ENCODE results near the gene SPPL3. TPM values are rescaled to one million over a fixed set of nuclear protein-coding genes. Genes with fewer than 3 reads are reported as not detected.
A peak's percentile ranks its signal among the peaks of the same experiment; 100 is the strongest.

SPPL3 gene
- total and polyA plus RNA-seq, 5 donors: 10.9 to 32.4 (median 31.0) TPM

GRCh38 chr12:120740871-120741270 is 163.3 kb downstream of the SPPL3 start:
- 92% methylated on average over 15 of the region's 15 CpGs for WGBS
- H3K4me3 ChIP-seq (ENCODE audit: low read length): no peak overlapping the region
- no peak for DNase-seq
- ATAC-seq: no peak
- H3K27ac ChIP-seq (ENCODE audit: low read length): no peak overlapping the region
- H3K4me1 ChIP-seq (ENCODE audit: control insufficient read depth, insufficient read depth, low read length): no peaks in the 10 kb centered on the region
- intact Hi-C loops (cut with DNase I): no loop called here
- no peaks in the 10 kb centered on the region for H3K27me3 ChIP-seq (ENCODE audit: control insufficient read depth, insufficient read depth)
- H3K9me3 ChIP-seq (ENCODE audit: control insufficient read depth, low read length): no peaks in the 10 kb centered on the region

- ATAC-seq (no peak), DNase-seq (no peak)
- Histone ChIP-seq H3K27me3 (ENCODE audit: control insufficient read depth, insufficient read depth) (no peaks in the 10 kb centered on the region), H3K4me3 (ENCODE audit: low read length) (no peak overlapping the region), H3K27ac (ENCODE audit: low read length) (no peak overlapping the region), H3K9me3 (ENCODE audit: control insufficient read depth, low read length) (no peaks in the 10 kb centered on the region), H3K4me1 (ENCODE audit: control insufficient read depth, insufficient read depth, low read length) (no peaks in the 10 kb centered on the region)
- 85% methylated on average over 16 of the region's 16 CpGs for WGBS
- intact Hi-C loops (cut with DNase I): loop anchor here in 1 of 4 donors (10.0 kb wide), 1 partner anchor 235 kb away; the partner anchor contains the start of gene HNF1A
These were observed 164.1 kb downstream of the SPPL3 start for GRCh38 chr12:120739821-120740613.

GRCh38 chr12:120739031-120739762 is 165.0 kb downstream of the SPPL3 start:
- Histone ChIP-seq H3K27me3 (ENCODE audit: control insufficient read depth, insufficient read depth) (no peaks in the 10 kb centered on the region), H3K4me1 (ENCODE audit: control insufficient read depth, insufficient read depth, low read length) (no peaks in the 10 kb centered on the region), H3K27ac (ENCODE audit: low read length) (no peak overlapping the region), H3K4me3 (ENCODE audit: low read length) (no peak overlapping the region), H3K9me3 (ENCODE audit: control insufficient read depth, low read length) (no peaks in the 10 kb centered on the region)
- DNase-seq (no peak), ATAC-seq (no peak)
- intact Hi-C loops (cut with DNase I): loop anchor here in 1 of 4 donors (10.0 kb wide), 1 partner anchor 236 kb away; the partner anchor contains the start of gene HNF1A
- WGBS: 93% methylated on average over 38 of the region's 38 CpGs

GRCh38 chr12:120738252-120739030 is 165.7 kb downstream of the SPPL3 start:
- no peaks in the 10 kb centered on the region for H3K9me3 ChIP-seq (ENCODE audit: control insufficient read depth, low read length)
- DNase-seq (peak in 1 of 3 donors; percentile 66), ATAC-seq (peak in 1 of 2 donors; percentile 10)
- no peak overlapping the region for H3K27ac ChIP-seq (ENCODE audit: low read length)
- no peaks in the 10 kb centered on the region for H3K27me3 ChIP-seq (ENCODE audit: control insufficient read depth, insufficient read depth)
- intact Hi-C loops (cut with DNase I): loop anchor here in 1 of 4 donors (10.0 kb wide), 1 partner anchor 236 kb away; the partner anchor contains the start of gene HNF1A
- WGBS: 92% methylated on average over 31 of the region's 31 CpGs
- H3K4me1 ChIP-seq (ENCODE audit: control insufficient read depth, insufficient read depth, low read length): no peaks in the 10 kb centered on the region
- H3K4me3 ChIP-seq (ENCODE audit: low read length): no peak overlapping the region

- WGBS: 83% methylated on average over 25 of the region's 25 CpGs
- Histone ChIP-seq H3K4me3 (ENCODE audit: low read length) (no peak overlapping the region), H3K4me1 (ENCODE audit: control insufficient read depth, insufficient read depth, low read length) (no peaks in the 10 kb centered on the region), H3K9me3 (ENCODE audit: control insufficient read depth, low read length) (no peaks in the 10 kb centered on the region), H3K27me3 (ENCODE audit: control insufficient read depth, insufficient read depth) (no peaks in the 10 kb centered on the region), H3K27ac (ENCODE audit: low read length) (no peak overlapping the region)
- intact Hi-C loops (cut with DNase I): loop anchor here in 1 of 4 donors (10.0 kb wide), 1 partner anchor 237 kb away; the partner anchor contains the start of gene HNF1A
- DNase-seq (no peak), ATAC-seq (peak in 1 of 2 donors; percentile 37)
These were observed 166.5 kb downstream of the SPPL3 start for GRCh38 chr12:120737557-120738251.

GRCh38 chr12:120736404-120737331 is 167.5 kb downstream of the SPPL3 start:
- Histone ChIP-seq H3K4me1 (ENCODE audit: control insufficient read depth, insufficient read depth, low read length) (no peaks in the 10 kb centered on the region), H3K27me3 (ENCODE audit: control insufficient read depth, insufficient read depth) (no peaks in the 10 kb centered on the region), H3K27ac (ENCODE audit: low read length) (no peak overlapping the region), H3K4me3 (ENCODE audit: low read length) (no peak overlapping the region), H3K9me3 (ENCODE audit: control insufficient read depth, low read length) (no peaks in the 10 kb centered on the region)
- ATAC-seq (peak in 1 of 2 donors; percentile 7), DNase-seq (peak in 2 of 3 donors; percentile 59)
- WGBS: 91% methylated on average over 38 of the region's 38 CpGs
- intact Hi-C loops (cut with DNase I): loop anchor here in 1 of 4 donors (10.0 kb wide), 1 partner anchor 238 kb away; the partner anchor contains the start of gene HNF1A

- no peak overlapping the region for H3K27ac ChIP-seq (ENCODE audit: low read length)
- DNase-seq (no peak), ATAC-seq (no peak)
- H3K9me3 ChIP-seq (ENCODE audit: control insufficient read depth, low read length): no peaks in the 10 kb centered on the region
- WGBS: 95% methylated on average over 3 of the region's 3 CpGs
- H3K4me1 ChIP-seq (ENCODE audit: control insufficient read depth, insufficient read depth, low read length): no peaks in the 10 kb centered on the region
- no peak overlapping the region for H3K4me3 ChIP-seq (ENCODE audit: low read length)
- no peaks in the 10 kb centered on the region for H3K27me3 ChIP-seq (ENCODE audit: control insufficient read depth, insufficient read depth)
- intact Hi-C loops (cut with DNase I): loop anchor here in 1 of 4 donors (10.0 kb wide), 1 partner anchor 240 kb away; the partner anchor contains the start of gene HNF1A
These were observed 169.0 kb downstream of the SPPL3 start for GRCh38 chr12:120735181-120735580.

GRCh38 chr12:120734210-120734609 is 169.9 kb downstream of the SPPL3 start:
- no peak for ATAC-seq
- DNase-seq: no peak
- Histone ChIP-seq H3K9me3 (ENCODE audit: control insufficient read depth, low read length) (no peaks in the 10 kb centered on the region), H3K27ac (ENCODE audit: low read length) (no peak overlapping the region), H3K27me3 (ENCODE audit: control insufficient read depth, insufficient read depth) (no peaks in the 10 kb centered on the region), H3K4me3 (ENCODE audit: low read length) (no peak overlapping the region), H3K4me1 (ENCODE audit: control insufficient read depth, insufficient read depth, low read length) (no peaks in the 10 kb centered on the region)
- intact Hi-C loops (cut with DNase I): loop anchor here in 1 of 4 donors (10.0 kb wide), 1 partner anchor 241 kb away; the partner anchor contains the start of gene HNF1A
- 90% methylated on average over 10 of the region's 10 CpGs for WGBS

- Histone ChIP-seq H3K27ac (ENCODE audit: low read length) (no peak overlapping the region), H3K4me1 (ENCODE audit: control insufficient read depth, insufficient read depth, low read length) (no peaks in the 10 kb centered on the region), H3K27me3 (ENCODE audit: control insufficient read depth, insufficient read depth) (no peaks in the 10 kb centered on the region), H3K4me3 (ENCODE audit: low read length) (no peak overlapping the region), H3K9me3 (ENCODE audit: control insufficient read depth, low read length) (no peaks in the 10 kb centered on the region)
- intact Hi-C loops (cut with DNase I): loop anchor here in 1 of 4 donors (10.0 kb wide), 1 partner anchor 241 kb away; the partner anchor contains the start of gene HNF1A
- DNase-seq (no peak), ATAC-seq (no peak)
- WGBS: 85% methylated on average over 3 of the region's 3 CpGs
These were observed 170.6 kb downstream of the SPPL3 start for GRCh38 chr12:120733574-120733973.
